ENCODE data around the gene COMMD7.
"Not testable (repeated sequence)": the region's sequence is repeated elsewhere in the genome, so short reads cannot be mapped to it uniquely, and the experiment has no call there.

Gene COMMD7

GRCh38 chr20:32711346-32711745 is 31.9 kb downstream of the COMMD7 start:
- Mint-ChIP-seq H3K9me3 (no peaks in the 10 kb centered on the region), H3K4me1 (ENCODE audit: low read depth) (peaks cover 2% of the 10 kb centered on the region), H3K27me3 (ENCODE audit: low read depth) (no peaks in the 10 kb centered on the region), H3K4me3 (no peak overlapping the region), H3K36me3 (ENCODE audit: low read depth) (peaks cover 11% of the 10 kb centered on the region), H3K27ac (no peak overlapping the region)

DNA sequence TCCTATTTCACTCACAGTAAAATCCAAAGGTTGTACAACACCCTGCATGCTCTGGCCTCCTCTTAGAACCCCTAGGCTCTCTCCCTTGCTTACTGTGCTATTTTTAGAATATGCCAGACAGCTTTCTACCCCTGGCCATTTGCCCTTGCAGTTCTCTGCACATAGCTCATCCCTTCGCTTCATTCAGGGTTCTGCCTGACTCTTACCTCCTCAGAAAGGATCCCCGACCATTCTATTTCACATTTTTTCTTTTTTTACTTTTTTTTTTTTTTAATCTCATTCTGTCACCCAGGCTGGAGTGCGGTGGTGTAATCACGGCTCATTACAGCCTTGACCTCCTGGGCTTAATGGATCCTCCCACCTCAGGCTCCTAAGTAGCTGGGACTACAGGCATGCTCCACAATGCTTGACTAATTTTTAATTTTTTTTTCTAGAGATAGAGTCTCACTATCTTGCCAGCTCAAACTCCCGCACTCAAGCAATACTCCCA is 33.6 kb downstream of the COMMD7 start:
- Mint-ChIP-seq H3K4me1 (ENCODE audit: low read depth) (peaks cover 2% of the 10 kb centered on the region), H3K4me3 (no peak overlapping the region), H3K27ac (no peak overlapping the region), H3K36me3 (ENCODE audit: low read depth) (peaks cover 16% of the 10 kb centered on the region), H3K27me3 (ENCODE audit: low read depth) (no peaks in the 10 kb centered on the region), H3K9me3 (no peaks in the 10 kb centered on the region)

DNA sequence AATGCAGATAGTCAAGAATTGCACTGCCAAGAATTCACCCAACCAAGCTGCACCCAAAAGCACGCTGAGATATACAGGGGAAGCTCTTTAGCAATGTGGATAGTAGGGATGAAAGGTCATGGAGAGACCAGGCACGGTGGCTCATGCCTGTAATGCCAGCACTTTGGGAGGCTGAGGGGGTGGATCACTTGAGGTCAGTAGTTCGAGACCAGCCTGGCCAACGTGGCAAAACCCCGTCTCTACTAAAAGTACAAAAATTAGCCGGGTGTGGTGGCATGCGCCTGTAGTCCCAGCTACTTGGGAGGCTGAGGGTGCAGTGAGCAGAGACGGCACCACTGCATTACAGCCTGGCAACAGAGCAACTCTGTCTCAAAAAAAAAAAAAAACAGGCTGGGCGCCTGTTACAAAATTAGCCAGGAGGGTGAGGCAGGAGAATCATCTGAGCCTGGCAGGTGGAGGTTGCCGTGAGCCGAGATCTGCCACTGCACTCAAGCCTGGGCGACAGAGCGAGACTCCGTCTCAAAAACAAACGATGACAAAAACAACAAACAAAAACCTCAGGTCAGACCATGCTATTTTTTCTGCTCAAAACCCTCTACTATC is 34.1 kb downstream of the COMMD7 start:
- not testable (repeated sequence) for H3K4me1 Mint-ChIP-seq (ENCODE audit: low read depth); H3K4me3 Mint-ChIP-seq; H3K9me3 Mint-ChIP-seq; H3K27me3 Mint-ChIP-seq (ENCODE audit: low read depth); H3K27ac Mint-ChIP-seq
- H3K36me3 Mint-ChIP-seq (ENCODE audit: low read depth) = peaks cover 21% of the 10 kb centered on the region

DNA sequence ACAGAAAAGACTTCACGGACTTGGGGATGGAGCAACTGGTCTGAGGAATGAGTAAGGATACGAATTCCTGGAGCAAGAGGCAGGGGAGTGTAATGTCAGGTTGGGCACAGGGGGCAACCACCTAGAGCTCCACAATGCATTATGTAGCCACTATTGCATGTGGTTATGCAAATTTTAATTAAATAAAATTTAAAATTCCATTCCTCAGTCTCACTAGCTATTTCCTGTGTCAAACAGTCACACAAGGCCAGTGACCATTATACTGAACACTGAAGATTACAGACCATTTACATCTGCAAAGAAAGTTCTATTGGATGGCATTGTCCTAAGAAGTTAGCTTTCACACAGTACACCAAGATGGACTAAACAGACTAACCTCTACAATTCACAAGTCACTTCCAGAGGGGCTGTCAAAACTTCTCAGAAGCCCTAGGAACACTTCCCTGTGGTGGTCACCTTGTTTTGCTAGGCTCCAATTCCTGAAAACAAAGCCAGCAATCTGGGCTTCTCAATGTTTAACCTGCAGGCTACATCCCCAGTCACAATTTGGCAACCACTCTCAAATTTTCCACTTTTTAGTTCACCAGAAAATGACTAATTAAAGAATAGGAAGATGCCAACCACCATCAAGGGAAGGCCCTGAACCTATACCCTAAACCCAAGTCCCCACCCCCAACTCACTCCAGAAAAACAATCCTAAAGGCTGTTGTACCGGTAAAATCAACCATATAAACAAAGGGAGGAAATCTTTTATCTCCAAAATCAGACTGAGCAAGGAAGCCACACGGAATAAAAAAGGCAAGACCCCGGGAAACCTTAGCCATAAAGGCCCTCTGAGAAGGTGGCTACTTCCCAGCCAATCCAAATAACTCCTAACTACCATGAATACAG is 35.3 kb downstream of the COMMD7 start:
- peaks cover 2% of the 10 kb centered on the region for H3K4me1 Mint-ChIP-seq (ENCODE audit: low read depth)
- H3K27ac Mint-ChIP-seq = peak overlapping the region; percentile 31

GRCh38 chr20:32706486-32706885 is 36.8 kb downstream of the COMMD7 start:
- H3K36me3 Mint-ChIP-seq (ENCODE audit: low read depth) = peaks cover 31% of the 10 kb centered on the region
- no peaks in the 10 kb centered on the region for H3K9me3 Mint-ChIP-seq
- peaks cover 2% of the 10 kb centered on the region for H3K4me1 Mint-ChIP-seq (ENCODE audit: low read depth)
- H3K4me3 Mint-ChIP-seq = no peak overlapping the region
- H3K27me3 Mint-ChIP-seq (ENCODE audit: low read depth) = no peaks in the 10 kb centered on the region
- no peak overlapping the region for H3K27ac Mint-ChIP-seq

More for the DNA sequence above, 35.3 kb downstream of the COMMD7 start:
- no peaks in the 10 kb centered on the region for H3K27me3 Mint-ChIP-seq (ENCODE audit: low read depth)
- no peak overlapping the region for H3K4me3 Mint-ChIP-seq
- H3K9me3 Mint-ChIP-seq = no peaks in the 10 kb centered on the region
- peaks cover 21% of the 10 kb centered on the region for H3K36me3 Mint-ChIP-seq (ENCODE audit: low read depth)

DNA sequence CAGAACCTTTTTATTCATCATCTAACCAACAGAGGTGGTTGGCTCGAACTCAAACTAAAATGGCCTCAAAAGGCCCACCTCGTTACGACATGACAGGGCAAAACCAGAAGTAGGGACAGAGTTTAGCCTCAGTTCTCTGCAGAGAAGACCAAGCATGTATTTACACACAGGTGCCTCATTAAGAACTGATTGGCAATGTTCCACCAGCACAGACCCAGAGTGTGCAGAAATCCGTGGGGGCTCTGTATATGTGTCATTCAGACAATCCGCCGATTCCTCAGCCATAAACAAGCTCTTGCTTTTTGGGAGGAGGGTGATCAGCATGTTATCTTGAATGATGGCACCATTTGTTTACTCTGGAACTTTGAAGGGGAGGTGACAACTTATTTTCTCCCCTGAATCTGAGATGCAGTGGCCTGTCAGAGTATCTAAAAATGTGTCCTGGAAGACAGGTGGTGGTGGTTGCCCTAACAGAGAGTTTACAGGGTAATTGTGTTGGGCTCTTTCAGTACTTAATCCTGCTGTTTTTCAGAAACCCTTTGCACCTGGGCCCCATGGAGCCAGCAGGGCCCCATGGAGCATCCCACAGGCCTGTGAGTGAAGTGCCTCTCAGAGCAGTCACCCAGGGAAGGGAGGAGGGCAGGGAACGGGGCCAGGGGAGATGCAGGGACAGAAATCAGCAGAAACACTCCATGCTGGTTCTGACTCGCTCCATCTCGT is 40.4 kb downstream of the COMMD7 start:
- Mint-ChIP-seq H3K36me3 (ENCODE audit: low read depth) (peaks cover 41% of the 10 kb centered on the region), H3K4me3 (no peak overlapping the region), H3K27ac (no peak overlapping the region)

DNA sequence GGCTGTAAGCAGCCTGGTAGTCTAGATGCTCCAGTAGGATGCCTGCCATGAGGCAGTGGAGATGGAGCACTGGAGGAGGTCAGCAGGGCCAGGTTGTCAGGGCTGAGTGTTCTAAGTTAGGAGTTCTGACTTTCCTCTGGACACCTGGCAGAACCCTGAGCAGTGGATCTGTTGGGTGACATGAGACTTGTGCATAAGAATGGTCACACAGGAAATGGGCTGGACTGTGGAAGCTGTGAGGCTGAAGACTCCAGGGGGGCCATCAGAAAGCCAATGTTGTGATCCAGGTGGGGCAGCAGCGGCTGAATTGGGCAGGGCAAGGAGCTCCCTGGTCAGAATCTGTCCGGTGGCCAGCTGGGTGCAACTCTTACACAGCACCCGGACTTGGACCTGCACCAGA is 45.7 kb downstream of the COMMD7 start:
- H3K4me3 Mint-ChIP-seq = no peak overlapping the region
- no peaks in the 10 kb centered on the region for H3K4me1 Mint-ChIP-seq (ENCODE audit: low read depth)
- no peaks in the 10 kb centered on the region for H3K27me3 Mint-ChIP-seq (ENCODE audit: low read depth)
- H3K27ac Mint-ChIP-seq = no peak overlapping the region
- H3K9me3 Mint-ChIP-seq = no peaks in the 10 kb centered on the region
- H3K36me3 Mint-ChIP-seq (ENCODE audit: low read depth) = peaks cover 22% of the 10 kb centered on the region

More for the DNA sequence above, 40.4 kb downstream of the COMMD7 start:
- H3K4me1 Mint-ChIP-seq (ENCODE audit: low read depth) = peaks cover 2% of the 10 kb centered on the region
- no peaks in the 10 kb centered on the region for H3K27me3 Mint-ChIP-seq (ENCODE audit: low read depth)
- no peaks in the 10 kb centered on the region for H3K9me3 Mint-ChIP-seq

DNA sequence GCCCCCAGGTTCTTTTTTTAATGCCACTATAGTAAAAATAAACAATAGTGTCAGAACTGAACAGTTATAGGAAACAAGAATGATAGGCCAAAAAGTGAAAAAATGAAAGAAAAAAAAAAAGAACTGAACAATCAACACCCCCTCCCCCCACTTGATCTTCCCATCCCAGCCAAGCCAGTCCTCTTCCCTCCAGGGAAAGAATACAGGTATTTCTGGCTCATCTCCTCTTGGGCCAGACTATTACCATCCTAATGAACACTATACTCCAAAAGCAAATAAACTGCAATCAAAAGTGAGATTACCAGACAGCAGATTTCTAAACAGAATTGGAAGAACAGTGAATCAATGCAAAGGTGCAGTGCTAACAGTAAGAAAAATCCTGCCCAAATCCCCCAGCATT is 48.2 kb downstream of the COMMD7 start:
- Mint-ChIP-seq H3K4me3 (no peak overlapping the region), H3K36me3 (ENCODE audit: low read depth) (peaks cover 8% of the 10 kb centered on the region), H3K27ac (no peak overlapping the region), H3K9me3 (no peaks in the 10 kb centered on the region), H3K4me1 (ENCODE audit: low read depth) (no peaks in the 10 kb centered on the region), H3K27me3 (ENCODE audit: low read depth) (no peaks in the 10 kb centered on the region)

- not testable (repeated sequence) for H3K27me3 Mint-ChIP-seq (ENCODE audit: low read depth); H3K9me3 Mint-ChIP-seq; H3K4me3 Mint-ChIP-seq; H3K36me3 Mint-ChIP-seq (ENCODE audit: low read depth); H3K27ac Mint-ChIP-seq; H3K4me1 Mint-ChIP-seq (ENCODE audit: low read depth)
These were observed 54.3 kb downstream of the COMMD7 start for GRCh38 chr20:32688966-32689365.

GRCh38 chr20:32687180-32687532 is 56.1 kb downstream of the COMMD7 start:
- H3K4me1 Mint-ChIP-seq (ENCODE audit: low read depth) = peaks cover 2% of the 10 kb centered on the region
- no peaks in the 10 kb centered on the region for H3K36me3 Mint-ChIP-seq (ENCODE audit: low read depth)
- H3K27ac Mint-ChIP-seq = no peak overlapping the region
- H3K9me3 Mint-ChIP-seq = no peaks in the 10 kb centered on the region
- H3K4me3 Mint-ChIP-seq = no peak overlapping the region
- H3K27me3 Mint-ChIP-seq (ENCODE audit: low read depth) = no peaks in the 10 kb centered on the region

DNA sequence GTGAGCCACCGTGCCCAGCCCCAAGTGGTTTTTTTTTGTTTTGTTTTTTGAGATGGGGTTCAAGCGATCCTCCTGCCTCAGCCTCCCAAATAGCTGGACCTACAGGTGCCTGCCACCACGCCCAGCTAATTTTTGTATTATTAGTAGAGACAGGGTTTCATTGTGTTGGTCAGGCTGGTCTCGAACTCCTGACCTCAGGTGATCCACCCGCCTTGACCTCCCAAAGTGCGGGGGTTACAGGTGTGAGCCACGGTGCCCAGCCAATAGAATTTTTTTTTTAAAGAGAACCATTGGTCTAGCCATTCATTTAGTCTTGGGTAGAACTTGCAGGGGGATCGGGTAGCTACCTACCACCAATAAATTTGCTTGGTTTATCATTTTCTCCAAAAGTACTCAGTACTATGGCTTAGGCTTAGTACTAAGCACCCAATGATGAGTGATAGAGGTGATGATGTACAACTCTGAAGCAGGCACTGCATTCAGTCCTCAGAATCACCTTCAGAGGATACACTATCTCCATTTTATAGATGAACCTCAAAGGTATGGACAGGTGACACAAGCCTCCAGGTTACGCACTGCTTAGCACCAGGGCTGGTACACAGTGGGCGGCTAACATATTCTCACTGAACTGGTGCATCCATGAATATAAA is 56.6 kb downstream of the COMMD7 start:
- H3K27me3 Mint-ChIP-seq (ENCODE audit: low read depth) = no peaks in the 10 kb centered on the region
- H3K36me3 Mint-ChIP-seq (ENCODE audit: low read depth) = no peaks in the 10 kb centered on the region
- peaks cover 4% of the 10 kb centered on the region for H3K4me1 Mint-ChIP-seq (ENCODE audit: low read depth)
- H3K4me3 Mint-ChIP-seq = no peak overlapping the region
- no peak overlapping the region for H3K27ac Mint-ChIP-seq
- no peaks in the 10 kb centered on the region for H3K9me3 Mint-ChIP-seq

- H3K4me1 Mint-ChIP-seq (ENCODE audit: low read depth) = peaks cover 7% of the 10 kb centered on the region
- H3K27ac Mint-ChIP-seq = no peak overlapping the region
- H3K9me3 Mint-ChIP-seq = no peaks in the 10 kb centered on the region
- H3K4me3 Mint-ChIP-seq = no peak overlapping the region
- H3K27me3 Mint-ChIP-seq (ENCODE audit: low read depth) = no peaks in the 10 kb centered on the region
- H3K36me3 Mint-ChIP-seq (ENCODE audit: low read depth) = no peaks in the 10 kb centered on the region
These were observed 57.4 kb downstream of the COMMD7 start for GRCh38 chr20:32685541-32686529.

DNA sequence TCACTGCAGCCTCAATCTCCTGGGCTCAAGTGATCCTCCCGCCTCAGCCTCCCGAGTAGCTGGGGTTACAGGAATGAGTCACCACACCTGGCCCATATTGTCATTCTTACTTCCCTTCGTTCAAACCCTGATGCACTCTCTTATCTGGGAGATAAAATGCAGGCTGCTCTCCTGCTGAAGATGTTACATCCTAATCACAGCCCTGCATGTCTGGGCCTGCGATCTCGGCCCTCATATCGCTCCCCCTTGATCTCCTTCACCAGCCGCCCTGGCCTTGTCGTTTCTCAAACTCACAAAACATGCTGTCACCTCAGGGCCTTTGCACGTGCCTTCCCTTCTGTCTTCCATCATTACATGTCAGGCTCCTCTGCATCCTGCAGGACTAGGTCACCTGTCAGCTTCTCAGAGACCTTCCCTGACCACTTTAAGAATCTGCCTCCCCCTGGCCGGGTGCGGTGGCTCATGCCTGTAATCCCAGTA is 60.7 kb downstream of the COMMD7 start:
- H3K4me1 Mint-ChIP-seq (ENCODE audit: low read depth) = peaks cover 7% of the 10 kb centered on the region
- no peak overlapping the region for H3K27ac Mint-ChIP-seq
- H3K27me3 Mint-ChIP-seq (ENCODE audit: low read depth) = no peaks in the 10 kb centered on the region
- no peak overlapping the region for H3K4me3 Mint-ChIP-seq
- H3K36me3 Mint-ChIP-seq (ENCODE audit: low read depth) = no peaks in the 10 kb centered on the region
- H3K9me3 Mint-ChIP-seq = no peaks in the 10 kb centered on the region
